ENCODE results near the gene MYCBP2.

MYCBP2 gene

DNA sequence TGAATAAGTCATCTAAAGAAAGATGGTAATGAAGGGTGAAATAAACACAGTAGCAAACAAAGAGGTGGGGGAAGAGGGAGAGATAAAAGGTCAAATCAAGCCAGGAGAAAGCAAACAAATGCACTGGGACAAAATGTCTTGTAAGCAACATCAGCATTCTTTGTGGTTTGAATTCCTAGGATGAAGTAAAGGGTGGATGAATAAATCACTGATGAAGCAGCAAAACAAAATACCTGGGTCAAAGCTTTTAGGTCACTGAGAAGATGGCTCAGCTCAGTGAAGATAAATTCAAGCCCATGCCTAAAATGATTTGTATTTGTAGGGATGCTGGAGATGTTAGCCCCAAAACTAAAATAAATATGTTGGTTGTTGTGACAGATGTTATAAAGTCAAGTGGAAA, 213.4 kb downstream of the MYCBP2 start (continued):
- no peak for TF ChIP-seq ZNF280D (tag by site-specific recombination; IDR thresholded peaks at IDR 0.05)
- no peak for TF ChIP-seq ZNF837 (tag by site-specific recombination; IDR thresholded peaks at IDR 0.05)
- no peak for TF ChIP-seq SCRT2 (tag by site-specific recombination; IDR thresholded peaks at IDR 0.05)
- TF ChIP-seq ZNF654 (tag by site-specific recombination; IDR thresholded peaks at IDR 0.05; ENCODE audit: low read depth): no peak
- TF ChIP-seq TSHZ1 (tag by site-specific recombination; IDR thresholded peaks at IDR 0.05; ENCODE audit: borderline replicate concordance): no peak
- TF ChIP-seq, protein P1, sequence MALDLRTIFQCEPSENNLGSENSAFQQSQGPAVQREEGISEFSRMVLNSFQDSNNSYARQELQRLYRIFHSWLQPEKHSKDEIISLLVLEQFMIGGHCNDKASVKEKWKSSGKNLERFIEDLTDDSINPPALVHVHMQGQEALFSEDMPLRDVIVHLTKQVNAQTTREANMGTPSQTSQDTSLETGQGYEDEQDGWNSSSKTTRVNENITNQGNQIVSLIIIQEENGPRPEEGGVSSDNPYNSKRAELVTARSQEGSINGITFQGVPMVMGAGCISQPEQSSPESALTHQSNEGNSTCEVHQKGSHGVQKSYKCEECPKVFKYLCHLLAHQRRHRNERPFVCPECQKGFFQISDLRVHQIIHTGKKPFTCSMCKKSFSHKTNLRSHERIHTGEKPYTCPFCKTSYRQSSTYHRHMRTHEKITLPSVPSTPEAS (tag by site-specific recombination; IDR thresholded peaks at IDR 0.05): no peak

- H3K4me3 ChIP-seq (ENCODE audit: low read depth, low read length): no peak overlapping the region
- TF ChIP-seq, protein P2, sequence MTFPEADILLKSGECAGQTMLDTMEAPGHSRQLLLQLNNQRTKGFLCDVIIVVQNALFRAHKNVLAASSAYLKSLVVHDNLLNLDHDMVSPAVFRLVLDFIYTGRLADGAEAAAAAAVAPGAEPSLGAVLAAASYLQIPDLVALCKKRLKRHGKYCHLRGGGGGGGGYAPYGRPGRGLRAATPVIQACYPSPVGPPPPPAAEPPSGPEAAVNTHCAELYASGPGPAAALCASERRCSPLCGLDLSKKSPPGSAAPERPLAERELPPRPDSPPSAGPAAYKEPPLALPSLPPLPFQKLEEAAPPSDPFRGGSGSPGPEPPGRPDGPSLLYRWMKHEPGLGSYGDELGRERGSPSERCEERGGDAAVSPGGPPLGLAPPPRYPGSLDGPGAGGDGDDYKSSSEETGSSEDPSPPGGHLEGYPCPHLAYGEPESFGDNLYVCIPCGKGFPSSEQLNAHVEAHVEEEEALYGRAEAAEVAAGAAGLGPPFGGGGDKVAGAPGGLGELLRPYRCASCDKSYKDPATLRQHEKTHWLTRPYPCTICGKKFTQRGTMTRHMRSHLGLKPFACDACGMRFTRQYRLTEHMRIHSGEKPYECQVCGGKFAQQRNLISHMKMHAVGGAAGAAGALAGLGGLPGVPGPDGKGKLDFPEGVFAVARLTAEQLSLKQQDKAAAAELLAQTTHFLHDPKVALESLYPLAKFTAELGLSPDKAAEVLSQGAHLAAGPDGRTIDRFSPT (tag by site-specific recombination; IDR thresholded peaks at IDR 0.05): no peak
- TF ChIP-seq INSM2 (tag by site-specific recombination; IDR thresholded peaks at IDR 0.05): no peak
- peak; percentile 99 for TF ChIP-seq ZNF510 (tag by site-specific recombination; IDR thresholded peaks at IDR 0.05; ENCODE audit: insufficient replicate concordance)
- TF ChIP-seq ZXDB (tag by site-specific recombination; IDR thresholded peaks at IDR 0.05): no peak
- no peak for TF ChIP-seq ZBTB21 (tag by site-specific recombination; IDR thresholded peaks at IDR 0.05)
- TF ChIP-seq ZNF48 (tag by site-specific recombination; IDR thresholded peaks at IDR 0.05): no peak
- no peak for TF ChIP-seq CTCF (tag by site-specific recombination; IDR thresholded peaks at IDR 0.05)
- no peak for TF ChIP-seq ZNF37A (tag by site-specific recombination; IDR thresholded peaks at IDR 0.05)
- peaks cover 0 to 5% of the 10 kb centered on the region in 2 experiments; a peak in 1 of 3 replicates for H3K36me3 ChIP-seq (ENCODE audit: control insufficient read depth in 2 of 2, insufficient read depth in 1 of 2, low read length in 2 of 2)
- ChIA-PET POLR2A (no interaction called here), CTCF (no interaction called here)
- no peaks in the 10 kb centered on the region for H3K9me3 ChIP-seq (ENCODE audit: control insufficient read depth, insufficient read depth, low read depth, low read length)
- no peaks in the 10 kb centered on the region for H3K4me1 ChIP-seq (ENCODE audit: control insufficient read depth, insufficient read depth, low read length)
- H3K27ac ChIP-seq (ENCODE audit: extremely low read depth, low read depth, low read length): no peak overlapping the region
These were observed 221.8 kb downstream of the MYCBP2 start for GRCh38 chr13:77105051-77105450.

Data from HEK293 (cell line).